ENCODE measurements around the gene ZNF787. TPM values are rescaled to one million over a fixed set of nuclear protein-coding genes. Genes with fewer than 3 reads are reported as not detected.

The ZNF787 gene
- polyA plus RNA-seq, 2 of the 4 experiments (the other 2 are of a cell fraction): 12.5 to 35.1 TPM

GRCh38 chr19:56170261-56170660, 49.2 kb upstream of the ZNF787 start:
- Histone ChIP-seq H3K4me2 (peak overlapping the region; percentile 29; the same call in 1 of the 3 replicates), H3K9me3 (no peaks in the 10 kb centered on the region; the same call in 2 of the 3 replicates), H3K4me3 (no peak overlapping the region), H3K27ac (no peak overlapping the region), H3K4me1 (no peaks in the 10 kb centered on the region)
- ATAC-seq: peak; percentile 64 to 79
- 36% methylated on average over 14 of the region's 14 CpGs for WGBS (ENCODE audit: missing lambda C conversion rate)
- DNase-seq (ENCODE audit: low read depth in 1 of 2, low spot score in 1 of 2): peak in 1 of 2 experiments; percentile 73
- POLR2A ChIA-PET: interaction anchor here (1.0 kb wide), 1 partner anchor 49 kb away, joined by 4 read pairs; the partner anchor contains the start of gene ZNF787
- no peak for TF ChIP-seq FOSB (CRISPR knock-in tag; IDR thresholded peaks at IDR 0.05)
- no peak for TF ChIP-seq JUNB (IDR thresholded peaks at IDR 0.05)
- TF ChIP-seq EP300 (IDR thresholded peaks at IDR 0.05): no peak
- TF ChIP-seq NFE2L2 (conservative IDR thresholded peaks at IDR 0.05; ENCODE audit: low read length): no peak
- TF ChIP-seq CHD2 (IDR thresholded peaks at IDR 0.05; ENCODE audit: low read length, partially characterized antibody): no peak
- no peak for TF ChIP-seq POLR2A (IDR thresholded peaks at IDR 0.05; ENCODE audit: low read length)
- no peak for TF ChIP-seq ZFP36 (IDR thresholded peaks at IDR 0.05; ENCODE audit: borderline replicate concordance, partially characterized antibody)
- TF ChIP-seq, protein P1, sequence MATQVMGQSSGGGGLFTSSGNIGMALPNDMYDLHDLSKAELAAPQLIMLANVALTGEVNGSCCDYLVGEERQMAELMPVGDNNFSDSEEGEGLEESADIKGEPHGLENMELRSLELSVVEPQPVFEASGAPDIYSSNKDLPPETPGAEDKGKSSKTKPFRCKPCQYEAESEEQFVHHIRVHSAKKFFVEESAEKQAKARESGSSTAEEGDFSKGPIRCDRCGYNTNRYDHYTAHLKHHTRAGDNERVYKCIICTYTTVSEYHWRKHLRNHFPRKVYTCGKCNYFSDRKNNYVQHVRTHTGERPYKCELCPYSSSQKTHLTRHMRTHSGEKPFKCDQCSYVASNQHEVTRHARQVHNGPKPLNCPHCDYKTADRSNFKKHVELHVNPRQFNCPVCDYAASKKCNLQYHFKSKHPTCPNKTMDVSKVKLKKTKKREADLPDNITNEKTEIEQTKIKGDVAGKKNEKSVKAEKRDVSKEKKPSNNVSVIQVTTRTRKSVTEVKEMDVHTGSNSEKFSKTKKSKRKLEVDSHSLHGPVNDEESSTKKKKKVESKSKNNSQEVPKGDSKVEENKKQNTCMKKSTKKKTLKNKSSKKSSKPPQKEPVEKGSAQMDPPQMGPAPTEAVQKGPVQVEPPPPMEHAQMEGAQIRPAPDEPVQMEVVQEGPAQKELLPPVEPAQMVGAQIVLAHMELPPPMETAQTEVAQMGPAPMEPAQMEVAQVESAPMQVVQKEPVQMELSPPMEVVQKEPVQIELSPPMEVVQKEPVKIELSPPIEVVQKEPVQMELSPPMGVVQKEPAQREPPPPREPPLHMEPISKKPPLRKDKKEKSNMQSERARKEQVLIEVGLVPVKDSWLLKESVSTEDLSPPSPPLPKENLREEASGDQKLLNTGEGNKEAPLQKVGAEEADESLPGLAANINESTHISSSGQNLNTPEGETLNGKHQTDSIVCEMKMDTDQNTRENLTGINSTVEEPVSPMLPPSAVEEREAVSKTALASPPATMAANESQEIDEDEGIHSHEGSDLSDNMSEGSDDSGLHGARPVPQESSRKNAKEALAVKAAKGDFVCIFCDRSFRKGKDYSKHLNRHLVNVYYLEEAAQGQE (IDR thresholded peaks at IDR 0.05): no peak
- TF ChIP-seq, protein P2, sequence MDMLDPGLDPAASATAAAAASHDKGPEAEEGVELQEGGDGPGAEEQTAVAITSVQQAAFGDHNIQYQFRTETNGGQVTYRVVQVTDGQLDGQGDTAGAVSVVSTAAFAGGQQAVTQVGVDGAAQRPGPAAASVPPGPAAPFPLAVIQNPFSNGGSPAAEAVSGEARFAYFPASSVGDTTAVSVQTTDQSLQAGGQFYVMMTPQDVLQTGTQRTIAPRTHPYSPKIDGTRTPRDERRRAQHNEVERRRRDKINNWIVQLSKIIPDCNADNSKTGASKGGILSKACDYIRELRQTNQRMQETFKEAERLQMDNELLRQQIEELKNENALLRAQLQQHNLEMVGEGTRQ (IDR thresholded peaks at IDR 0.05): peak; percentile 81
- peak; percentile 94 for TF ChIP-seq MAFK (IDR thresholded peaks at IDR 0.05; ENCODE audit: partially characterized antibody)
- TF ChIP-seq POLR2AphosphoS2 (conservative IDR thresholded peaks at IDR 0.05; ENCODE audit: low read length): no peak
- TF ChIP-seq ATOH8 (CRISPR knock-in tag; IDR thresholded peaks at IDR 0.05; ENCODE audit: low read depth): no peak
- no peak for TF ChIP-seq BHLHE40 (IDR thresholded peaks at IDR 0.05; ENCODE audit: low read depth, low read length)
- no peak for TF ChIP-seq HOXA7 (CRISPR knock-in tag; IDR thresholded peaks at IDR 0.05)
- no peak for TF ChIP-seq ESRRA (IDR thresholded peaks at IDR 0.05; ENCODE audit: borderline replicate concordance, low read length)
- TF ChIP-seq CBX8 (IDR thresholded peaks at IDR 0.05): no peak
- no peak for FAIRE-seq
- CTCF ChIA-PET: interaction anchor here (0.7 to 2.1 kb wide), 4 partner anchors 9 to 170 kb away, joined by 3 to 7 read pairs (median 3); no protein-coding TSS in a partner anchor

DNA sequence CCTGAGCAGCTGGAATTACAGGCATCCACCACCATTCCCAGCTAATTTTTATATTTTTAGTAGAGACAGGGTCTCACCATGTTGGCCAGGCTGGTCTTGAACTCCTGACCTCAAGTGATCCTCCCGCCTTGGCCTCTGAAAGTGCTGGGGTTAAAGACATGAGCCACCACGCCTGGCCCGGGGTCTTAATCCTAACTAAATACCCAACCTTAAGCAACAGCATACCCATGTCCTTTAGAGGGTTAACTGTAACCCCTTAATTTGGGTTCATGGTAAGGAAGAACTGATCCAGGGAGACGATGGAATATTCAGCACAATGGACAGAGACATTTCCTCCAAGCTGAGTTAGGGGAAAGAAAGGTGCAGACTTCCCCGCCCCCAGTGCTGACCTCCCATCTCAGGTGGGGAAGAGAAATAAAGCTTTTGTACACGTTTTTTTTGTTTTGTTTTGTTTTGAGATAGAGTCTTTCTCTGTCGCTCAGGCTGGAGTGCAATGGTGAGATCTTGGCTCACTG, 46.0 kb upstream of the ZNF787 start:
- H3K27ac ChIP-seq: no peak overlapping the region
- no peak for DNase-seq (ENCODE audit: low read depth in 1 of 2, low spot score in 1 of 2)
- H3K4me3 ChIP-seq: no peak overlapping the region
- H3K9me3 ChIP-seq: no peaks in the 10 kb centered on the region; the same call in 2 of the 3 replicates
- ChIA-PET CTCF (interaction anchor here (1.1 to 1.8 kb wide), 4 partner anchors 12 to 166 kb away, joined by 3 to 5 read pairs (median 4); no protein-coding TSS in a partner anchor), POLR2A (no interaction called here)
- ATAC-seq: no peak
- 44% methylated on average over 7 of the region's 7 CpGs for WGBS (ENCODE audit: missing lambda C conversion rate)
- no peak overlapping the region for H3K4me2 ChIP-seq
- no peaks in the 10 kb centered on the region for H3K4me1 ChIP-seq
- FAIRE-seq: no peak
- TF ChIP-seq, protein P1 (IDR thresholded peaks at IDR 0.05): peak; percentile 87
- TF ChIP-seq EHMT2 (IDR thresholded peaks at IDR 0.05; ENCODE audit: low read depth) (peak; percentile 47; the same call in 1 of the 2 replicates), MAFK (IDR thresholded peaks at IDR 0.05; ENCODE audit: partially characterized antibody) (no peak), CHD4 (IDR thresholded peaks at IDR 0.05; ENCODE audit: borderline replicate concordance) (no peak), ATOH8 (CRISPR knock-in tag; IDR thresholded peaks at IDR 0.05; ENCODE audit: low read depth) (no peak), CTCF (IDR thresholded peaks at IDR 0.05) (no peak), HDAC2 (IDR thresholded peaks at IDR 0.05) (no peak), ELK1 (IDR thresholded peaks at IDR 0.05; ENCODE audit: low read depth, low read length) (no peak)
- TF ChIP-seq, protein P3, sequence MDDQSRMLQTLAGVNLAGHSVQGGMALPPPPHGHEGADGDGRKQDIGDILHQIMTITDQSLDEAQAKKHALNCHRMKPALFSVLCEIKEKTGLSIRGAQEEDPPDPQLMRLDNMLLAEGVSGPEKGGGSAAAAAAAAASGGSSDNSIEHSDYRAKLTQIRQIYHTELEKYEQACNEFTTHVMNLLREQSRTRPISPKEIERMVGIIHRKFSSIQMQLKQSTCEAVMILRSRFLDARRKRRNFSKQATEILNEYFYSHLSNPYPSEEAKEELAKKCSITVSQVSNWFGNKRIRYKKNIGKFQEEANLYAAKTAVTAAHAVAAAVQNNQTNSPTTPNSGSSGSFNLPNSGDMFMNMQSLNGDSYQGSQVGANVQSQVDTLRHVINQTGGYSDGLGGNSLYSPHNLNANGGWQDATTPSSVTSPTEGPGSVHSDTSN (IDR thresholded peaks at IDR 0.05): no peak

All from A549 (cell line).